ENCODE measurements around the gene EP300.
A peak's percentile ranks its signal among the peaks of the same experiment; 100 is the strongest.
"Not testable (repeated sequence)": the region's sequence is repeated elsewhere in the genome, so short reads cannot be mapped to it uniquely, and the experiment has no call there.

Gene EP300

GRCh38 chr22:41057076-41057475 lies 35.3 kb upstream of the EP300 start (continued):
- TF ChIP-seq BCL11A (tag by site-specific recombination; IDR thresholded peaks at IDR 0.05; ENCODE audit: low read depth) (no peak), ZNF37A (tag by site-specific recombination; IDR thresholded peaks at IDR 0.05) (no peak), ZNF629 (tag by site-specific recombination; IDR thresholded peaks at IDR 0.05) (no peak), ZNF2 (tag by site-specific recombination; IDR thresholded peaks at IDR 0.05) (no peak), ZNF473 (tag by site-specific recombination; IDR thresholded peaks at IDR 0.05) (no peak), ZNF311 (tag by site-specific recombination; IDR thresholded peaks at IDR 0.05; ENCODE audit: borderline replicate concordance) (no peak), ZNF571 (tag by site-specific recombination; IDR thresholded peaks at IDR 0.05) (no peak)

GRCh38 chr22:41062146-41062545 lies 30.2 kb upstream of the EP300 start:
- CTCF ChIA-PET: interaction anchor here (0.7 kb wide), 1 partner anchor 50 kb away, joined by 3 read pairs; no protein-coding TSS in a partner anchor
- TF ChIP-seq ZBTB17 (tag by site-specific recombination; IDR thresholded peaks at IDR 0.05) (0 out of 2 replicates have a peak, but pooled peaks have one; percentile 50), PRDM10 (tag by site-specific recombination; IDR thresholded peaks at IDR 0.05) (0 out of 2 replicates have a peak, but pooled peaks have one; percentile 22), ZNF366 (tag by site-specific recombination; conservative IDR thresholded peaks at IDR 0.05) (no peak)
- no peak overlapping the region for H3K4me3 ChIP-seq (ENCODE audit: low read depth, low read length)

GRCh38 chr22:41064326-41064725 lies 28.1 kb upstream of the EP300 start:
- POLR2A ChIA-PET: not testable (repeated sequence)

More at GRCh38 chr22:41062146-41062545, 30.2 kb upstream of the EP300 start:
- Histone ChIP-seq H3K4me1 (ENCODE audit: control insufficient read depth, insufficient read depth, low read length) (no peaks in the 10 kb centered on the region), H3K36me3 (ENCODE audit: control insufficient read depth in 2 of 2, insufficient read depth in 1 of 2, low read length in 2 of 2) (no peaks in the 10 kb centered on the region), H3K9me3 (ENCODE audit: control insufficient read depth, insufficient read depth, low read depth, low read length) (no peaks in the 10 kb centered on the region), H3K27ac (ENCODE audit: extremely low read depth, low read depth, low read length) (no peak overlapping the region)
- POLR2A ChIA-PET: no interaction called here

GRCh38 chr22:41066341-41066740 lies 26.1 kb upstream of the EP300 start:
- CTCF ChIA-PET: interaction anchor here (1.1 kb wide), 1 partner anchor 144 kb away, joined by 3 read pairs; no protein-coding TSS in a partner anchor
- H3K36me3 ChIP-seq (ENCODE audit: control insufficient read depth in 2 of 2, insufficient read depth in 1 of 2, low read length in 2 of 2); POLR2A ChIA-PET; H3K4me3 ChIP-seq (ENCODE audit: low read depth, low read length); H3K27ac ChIP-seq (ENCODE audit: extremely low read depth, low read depth, low read length); H3K4me1 ChIP-seq (ENCODE audit: control insufficient read depth, insufficient read depth, low read length); H3K9me3 ChIP-seq (ENCODE audit: control insufficient read depth, insufficient read depth, low read depth, low read length): not testable (repeated sequence)

More at GRCh38 chr22:41064326-41064725, 28.1 kb upstream of the EP300 start:
- H3K27ac ChIP-seq (ENCODE audit: extremely low read depth, low read depth, low read length); H3K4me1 ChIP-seq (ENCODE audit: control insufficient read depth, insufficient read depth, low read length); H3K4me3 ChIP-seq (ENCODE audit: low read depth, low read length); H3K9me3 ChIP-seq (ENCODE audit: control insufficient read depth, insufficient read depth, low read depth, low read length); H3K36me3 ChIP-seq (ENCODE audit: control insufficient read depth in 2 of 2, insufficient read depth in 1 of 2, low read length in 2 of 2); CTCF ChIA-PET: not testable (repeated sequence)

- H3K36me3 ChIP-seq (ENCODE audit: control insufficient read depth in 2 of 2, insufficient read depth in 1 of 2, low read length in 2 of 2); POLR2A ChIA-PET; H3K4me3 ChIP-seq (ENCODE audit: low read depth, low read length); H3K27ac ChIP-seq (ENCODE audit: extremely low read depth, low read depth, low read length); H3K9me3 ChIP-seq (ENCODE audit: control insufficient read depth, insufficient read depth, low read depth, low read length); H3K4me1 ChIP-seq (ENCODE audit: control insufficient read depth, insufficient read depth, low read length): not testable (repeated sequence)
- CTCF ChIA-PET: interaction anchor here (0.7 kb wide), 1 partner anchor 146 kb away, joined by 9 read pairs; no protein-coding TSS in a partner anchor
These were observed 24.4 kb upstream of the EP300 start for GRCh38 chr22:41067968-41068367.

Measured in HEK293 (cell line).